Measurements from ENCODE around the gene PLA2G4A.
A peak's percentile ranks its signal among the peaks of the same experiment; 100 is the strongest.

PLA2G4A gene

DNA sequence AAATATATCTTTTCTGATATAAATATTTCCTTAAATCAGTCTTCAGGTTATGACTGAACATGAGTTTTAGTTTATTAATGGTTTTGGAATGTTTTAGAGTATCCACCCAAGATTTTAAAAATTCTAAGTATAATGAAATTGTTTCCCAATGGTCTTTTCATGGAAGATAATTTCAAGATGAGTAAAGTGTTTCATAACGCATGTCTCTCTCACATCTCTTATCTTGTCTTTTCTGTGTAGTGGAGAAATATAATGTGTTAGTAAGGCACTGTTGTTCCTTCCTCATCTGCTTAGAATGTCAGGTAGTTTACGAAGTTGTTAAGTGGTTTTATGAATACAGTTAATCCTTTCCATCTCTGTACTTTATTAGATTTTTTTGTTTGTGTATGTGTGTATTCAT lies 49.6 kb downstream of the PLA2G4A start:
- no peak for FAIRE-seq
- no peak for TF ChIP-seq POLR2AphosphoS5 (IDR thresholded peaks at IDR 0.05; ENCODE audit: low read depth, low read length)
- no peak for TF ChIP-seq POLR2A (IDR thresholded peaks at IDR 0.05; ENCODE audit: low read depth, low read length)
- no peak for TF ChIP-seq TAF1 (IDR thresholded peaks at IDR 0.05; ENCODE audit: borderline replicate concordance, low read depth, low read length)
- no peak for DNase-seq (ENCODE audit: insufficient read length)

DNA sequence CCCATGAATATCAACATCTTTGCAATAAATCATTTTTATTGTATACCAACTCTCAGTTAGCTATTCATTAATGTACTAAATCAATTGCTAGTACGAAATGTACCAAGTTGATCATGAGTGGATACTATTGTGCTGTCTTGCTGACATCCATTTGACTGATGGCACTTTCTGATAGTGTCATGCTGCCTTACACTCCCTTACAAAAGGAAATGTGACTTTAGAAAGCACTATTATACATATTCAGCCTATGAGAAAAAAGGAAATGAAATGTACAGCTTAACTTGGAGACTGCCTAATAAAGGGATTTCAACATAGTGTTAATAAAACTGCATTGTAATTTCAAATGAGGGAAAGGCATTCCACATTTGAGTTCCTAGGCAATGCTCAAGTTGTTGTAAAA lies 52.2 kb downstream of the PLA2G4A start:
- FAIRE-seq = no peak
- TF ChIP-seq POLR2AphosphoS5 (IDR thresholded peaks at IDR 0.05; ENCODE audit: low read depth, low read length) (no peak), POLR2A (IDR thresholded peaks at IDR 0.05; ENCODE audit: low read depth, low read length) (no peak), TAF1 (IDR thresholded peaks at IDR 0.05; ENCODE audit: borderline replicate concordance, low read depth, low read length) (no peak)

GRCh38 chr1:186882372-186883134 lies 53.8 kb downstream of the PLA2G4A start:
- FAIRE-seq = no peak
- TF ChIP-seq POLR2A (IDR thresholded peaks at IDR 0.05; ENCODE audit: low read depth, low read length) (no peak), TAF1 (IDR thresholded peaks at IDR 0.05; ENCODE audit: borderline replicate concordance, low read depth, low read length) (no peak), POLR2AphosphoS5 (IDR thresholded peaks at IDR 0.05; ENCODE audit: low read depth, low read length) (no peak)
- DNase-seq (ENCODE audit: insufficient read length) = no peak

More for the DNA sequence above, 52.2 kb downstream of the PLA2G4A start:
- no peak for DNase-seq (ENCODE audit: insufficient read length)

GRCh38 chr1:186884251-186884650 lies 55.5 kb downstream of the PLA2G4A start:
- TF ChIP-seq POLR2A (IDR thresholded peaks at IDR 0.05; ENCODE audit: low read depth, low read length) (no peak), TAF1 (IDR thresholded peaks at IDR 0.05; ENCODE audit: borderline replicate concordance, low read depth, low read length) (no peak), POLR2AphosphoS5 (IDR thresholded peaks at IDR 0.05; ENCODE audit: low read depth, low read length) (no peak)
- FAIRE-seq = no peak
- DNase-seq (ENCODE audit: insufficient read length) = no peak

DNA sequence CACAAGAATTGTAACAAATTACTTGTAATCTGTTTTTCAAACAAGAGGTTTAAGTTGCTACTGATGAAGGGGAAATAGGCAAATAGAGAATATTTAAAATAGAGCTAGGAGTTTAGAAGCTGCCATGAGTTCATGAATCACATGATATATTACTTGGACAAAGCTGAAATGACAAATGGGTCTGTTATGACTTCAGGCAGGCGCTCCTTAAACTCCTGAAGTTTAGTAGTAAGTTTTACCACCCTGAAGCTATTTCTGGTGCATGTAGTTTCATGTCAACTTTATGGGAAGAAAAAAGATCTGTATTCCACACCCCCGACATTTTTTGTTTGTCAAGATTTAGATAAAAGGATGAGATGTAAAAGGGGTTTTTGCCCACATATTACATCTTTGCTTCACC lies 58.5 kb downstream of the PLA2G4A start:
- no peak for FAIRE-seq

GRCh38 chr1:186888367-186888766 lies 59.6 kb downstream of the PLA2G4A start:
- TF ChIP-seq POLR2AphosphoS5 (IDR thresholded peaks at IDR 0.05; ENCODE audit: low read depth, low read length) (no peak), POLR2A (IDR thresholded peaks at IDR 0.05; ENCODE audit: low read depth, low read length) (no peak), TAF1 (IDR thresholded peaks at IDR 0.05; ENCODE audit: borderline replicate concordance, low read depth, low read length) (no peak)
- DNase-seq (ENCODE audit: insufficient read length) (no peak), FAIRE-seq (peak; percentile 5)

More for the DNA sequence above, 58.5 kb downstream of the PLA2G4A start:
- no peak for DNase-seq (ENCODE audit: insufficient read length)
- TF ChIP-seq TAF1 (IDR thresholded peaks at IDR 0.05; ENCODE audit: borderline replicate concordance, low read depth, low read length) (no peak), POLR2A (IDR thresholded peaks at IDR 0.05; ENCODE audit: low read depth, low read length) (no peak), POLR2AphosphoS5 (IDR thresholded peaks at IDR 0.05; ENCODE audit: low read depth, low read length) (no peak)

DNA sequence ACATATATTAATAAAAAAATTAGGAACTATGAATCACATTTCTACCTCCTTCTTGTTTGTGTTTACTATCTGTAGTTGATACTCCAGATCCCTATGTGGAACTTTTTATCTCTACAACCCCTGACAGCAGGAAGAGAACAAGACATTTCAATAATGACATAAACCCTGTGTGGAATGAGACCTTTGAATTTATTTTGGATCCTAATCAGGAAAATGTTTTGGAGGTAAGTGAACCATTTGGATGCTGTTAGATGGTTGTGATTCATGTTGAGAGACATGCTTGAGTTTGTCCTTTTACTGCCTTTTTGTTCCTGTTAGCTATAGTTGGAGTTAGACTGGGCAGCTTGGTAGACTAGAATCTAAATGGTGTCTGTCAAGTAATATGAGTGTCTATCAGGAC lies 64.2 kb downstream of the PLA2G4A start:
- DNase-seq (ENCODE audit: insufficient read length) (no peak), FAIRE-seq (no peak)
- no peak for TF ChIP-seq POLR2A (IDR thresholded peaks at IDR 0.05; ENCODE audit: low read depth, low read length)
- no peak for TF ChIP-seq TAF1 (IDR thresholded peaks at IDR 0.05; ENCODE audit: borderline replicate concordance, low read depth, low read length)
- no peak for TF ChIP-seq POLR2AphosphoS5 (IDR thresholded peaks at IDR 0.05; ENCODE audit: low read depth, low read length)

DNA sequence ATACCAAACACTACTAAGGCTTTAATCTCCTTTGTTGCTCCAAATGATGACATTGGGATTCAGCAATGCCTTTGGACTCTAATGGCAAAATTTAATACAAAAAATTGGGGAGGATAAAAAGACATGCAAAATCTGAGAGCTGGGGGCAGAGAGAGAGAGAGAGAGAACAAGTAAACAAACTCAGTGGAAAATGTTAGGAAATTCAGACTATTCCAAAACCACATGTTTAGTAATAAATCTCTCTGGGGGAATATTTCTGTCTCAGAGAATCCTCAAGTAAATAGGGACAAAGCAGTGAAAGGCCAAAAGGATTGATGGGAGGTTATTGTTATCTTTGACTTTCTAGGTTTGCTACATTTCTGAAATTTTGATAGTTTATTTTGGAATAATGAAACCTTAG lies 65.7 kb downstream of the PLA2G4A start:
- no peak for TF ChIP-seq TAF1 (IDR thresholded peaks at IDR 0.05; ENCODE audit: borderline replicate concordance, low read depth, low read length)
- no peak for TF ChIP-seq POLR2A (IDR thresholded peaks at IDR 0.05; ENCODE audit: low read depth, low read length)
- no peak for TF ChIP-seq POLR2AphosphoS5 (IDR thresholded peaks at IDR 0.05; ENCODE audit: low read depth, low read length)
- DNase-seq (ENCODE audit: insufficient read length) (no peak), FAIRE-seq (no peak)

- DNase-seq (ENCODE audit: insufficient read length) (no peak), FAIRE-seq (peak; percentile 17)
- TF ChIP-seq POLR2AphosphoS5 (IDR thresholded peaks at IDR 0.05; ENCODE audit: low read depth, low read length) (no peak), POLR2A (IDR thresholded peaks at IDR 0.05; ENCODE audit: low read depth, low read length) (no peak), TAF1 (IDR thresholded peaks at IDR 0.05; ENCODE audit: borderline replicate concordance, low read depth, low read length) (no peak)
These were observed 67.5 kb downstream of the PLA2G4A start for GRCh38 chr1:186896211-186896610.

DNA sequence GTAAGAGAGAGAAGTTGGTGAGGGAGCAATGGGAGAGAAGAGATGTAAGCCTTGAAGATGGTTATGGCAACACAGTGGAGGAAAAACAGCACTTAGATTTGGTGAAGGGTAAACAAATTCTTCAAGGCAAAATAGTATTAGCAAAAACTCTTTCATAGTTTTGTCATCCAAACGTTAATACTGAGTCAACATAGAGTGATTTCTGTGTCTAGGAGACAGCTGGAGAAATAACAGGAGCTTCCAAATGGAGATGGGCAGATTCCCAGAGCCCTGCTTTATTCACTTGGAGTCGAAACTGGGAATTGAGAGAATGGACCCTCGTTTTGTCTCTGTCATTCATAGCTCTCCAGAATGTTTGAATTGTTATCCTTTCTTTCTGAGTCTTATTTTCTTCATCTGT lies 68.3 kb downstream of the PLA2G4A start:
- FAIRE-seq = peak; percentile 38
- no peak for TF ChIP-seq POLR2A (IDR thresholded peaks at IDR 0.05; ENCODE audit: low read depth, low read length)
- no peak for TF ChIP-seq POLR2AphosphoS5 (IDR thresholded peaks at IDR 0.05; ENCODE audit: low read depth, low read length)
- no peak for TF ChIP-seq TAF1 (IDR thresholded peaks at IDR 0.05; ENCODE audit: borderline replicate concordance, low read depth, low read length)
- no peak for DNase-seq (ENCODE audit: insufficient read length)

GRCh38 chr1:186899577-186899976 lies 70.8 kb downstream of the PLA2G4A start:
- TF ChIP-seq TAF1 (IDR thresholded peaks at IDR 0.05; ENCODE audit: borderline replicate concordance, low read depth, low read length) = no peak
- DNase-seq (ENCODE audit: insufficient read length) = peak; percentile 0
- FAIRE-seq = no peak

GRCh38 chr1:186899977-186900376 lies 71.2 kb downstream of the PLA2G4A start:
- FAIRE-seq (no peak), DNase-seq (ENCODE audit: insufficient read length) (no peak)
- TF ChIP-seq POLR2AphosphoS5 (IDR thresholded peaks at IDR 0.05; ENCODE audit: low read depth, low read length) (no peak), POLR2A (IDR thresholded peaks at IDR 0.05; ENCODE audit: low read depth, low read length) (no peak), TAF1 (IDR thresholded peaks at IDR 0.05; ENCODE audit: borderline replicate concordance, low read depth, low read length) (no peak)
